Glutamatergic neuron (in vitro differentiated cells): ENCODE measurements around the gene NRCAM. TPM values are rescaled to one million over a fixed set of nuclear protein-coding genes. Genes with fewer than 3 reads are reported as not detected.

Source experiments
- DNase-seq: peaks from one replicate; pipeline ENCODE4 v3.0.0; 2022
- H3K27ac Mint-ChIP-seq: one replicate; pipeline ENCODE4 v1.8.0; 2020; ENCODE audit warnings: mild to moderate bottlenecking, mixed read lengths, inconsistent platforms; ENCODE audit not compliant: unreplicated experiment
- H3K27me3 Mint-ChIP-seq: one replicate; pipeline ENCODE4 v1.8.0; 2020; ENCODE audit warnings: mild to moderate bottlenecking, moderate library complexity, mixed read lengths, inconsistent platforms; ENCODE audit not compliant: unreplicated experiment
- H3K36me3 Mint-ChIP-seq: one replicate; pipeline ENCODE4 v1.8.0; 2020; ENCODE audit warnings: mild to moderate bottlenecking, mixed read lengths, inconsistent platforms; ENCODE audit not compliant: unreplicated experiment
- H3K4me1 Mint-ChIP-seq: one replicate; pipeline ENCODE4 v1.8.0; 2020; ENCODE audit warnings: mild to moderate bottlenecking, low read depth, mixed read lengths, inconsistent platforms; ENCODE audit not compliant: unreplicated experiment
- H3K4me3 Mint-ChIP-seq: one replicate; pipeline ENCODE4 v1.8.0; 2020; ENCODE audit warnings: mild to moderate bottlenecking, mixed read lengths, inconsistent platforms; ENCODE audit not compliant: unreplicated experiment
- H3K9me3 Mint-ChIP-seq: one replicate; pipeline ENCODE4 v1.8.0; 2020; ENCODE audit warnings: mild to moderate bottlenecking, moderate library complexity, mixed read lengths, inconsistent platforms; ENCODE audit not compliant: unreplicated experiment
- total RNA-seq: library from RNA; stranded (reverse); fragmentation: NEBNext Ultra II Directional; extraction: Animal tissue kit (Norgen Biotek cat#: 25700); gene quantifications from one replicate; pipeline ENCODE4 v1.2.1, GENCODE V29; 2021; ENCODE audit not compliant: unreplicated experiment
- TF ChIP-seq, protein P1 (sequence below): fragments of 200-600 bp; sonication (generic); IDR thresholded peaks from one replicate; pipeline ENCODE4 v1.5.0; 2021; ENCODE audit not compliant: partially characterized antibody, unreplicated experiment

The NRCAM gene
- total RNA-seq, 1 donor from 2014 or later = 120 TPM

DNA sequence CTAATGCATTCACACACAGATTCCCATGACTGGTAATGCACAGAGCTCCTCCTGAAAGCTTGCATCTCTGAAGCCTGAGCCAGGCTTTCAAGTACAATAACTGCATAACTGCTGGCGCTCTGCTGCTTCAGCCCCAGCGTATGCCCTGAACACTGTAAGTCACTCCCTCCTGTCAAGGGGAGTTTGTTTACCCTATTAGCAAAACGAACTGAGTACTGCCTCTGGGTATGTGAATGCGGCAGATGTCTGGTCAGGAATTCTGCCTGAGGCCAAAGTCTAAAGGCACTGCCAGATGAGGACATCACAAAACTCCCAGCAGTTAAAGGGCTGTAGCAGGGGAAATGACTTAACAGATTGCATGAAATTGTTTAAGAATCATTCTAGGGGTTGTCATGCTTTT lies 97.7 kb downstream of the NRCAM start:
- Mint-ChIP-seq H3K27ac (peak overlapping the region; percentile 93), H3K36me3 (peaks cover 7% of the 10 kb centered on the region), H3K4me1 (peaks cover 35% of the 10 kb centered on the region), H3K4me3 (peak overlapping the region; percentile 55), H3K9me3 (peaks cover 7% of the 10 kb centered on the region), H3K27me3 (no peaks in the 10 kb centered on the region)
- DNase-seq = peak; percentile 57
- TF ChIP-seq, protein P1, sequence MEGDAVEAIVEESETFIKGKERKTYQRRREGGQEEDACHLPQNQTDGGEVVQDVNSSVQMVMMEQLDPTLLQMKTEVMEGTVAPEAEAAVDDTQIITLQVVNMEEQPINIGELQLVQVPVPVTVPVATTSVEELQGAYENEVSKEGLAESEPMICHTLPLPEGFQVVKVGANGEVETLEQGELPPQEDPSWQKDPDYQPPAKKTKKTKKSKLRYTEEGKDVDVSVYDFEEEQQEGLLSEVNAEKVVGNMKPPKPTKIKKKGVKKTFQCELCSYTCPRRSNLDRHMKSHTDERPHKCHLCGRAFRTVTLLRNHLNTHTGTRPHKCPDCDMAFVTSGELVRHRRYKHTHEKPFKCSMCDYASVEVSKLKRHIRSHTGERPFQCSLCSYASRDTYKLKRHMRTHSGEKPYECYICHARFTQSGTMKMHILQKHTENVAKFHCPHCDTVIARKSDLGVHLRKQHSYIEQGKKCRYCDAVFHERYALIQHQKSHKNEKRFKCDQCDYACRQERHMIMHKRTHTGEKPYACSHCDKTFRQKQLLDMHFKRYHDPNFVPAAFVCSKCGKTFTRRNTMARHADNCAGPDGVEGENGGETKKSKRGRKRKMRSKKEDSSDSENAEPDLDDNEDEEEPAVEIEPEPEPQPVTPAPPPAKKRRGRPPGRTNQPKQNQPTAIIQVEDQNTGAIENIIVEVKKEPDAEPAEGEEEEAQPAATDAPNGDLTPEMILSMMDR = no peak

DNA sequence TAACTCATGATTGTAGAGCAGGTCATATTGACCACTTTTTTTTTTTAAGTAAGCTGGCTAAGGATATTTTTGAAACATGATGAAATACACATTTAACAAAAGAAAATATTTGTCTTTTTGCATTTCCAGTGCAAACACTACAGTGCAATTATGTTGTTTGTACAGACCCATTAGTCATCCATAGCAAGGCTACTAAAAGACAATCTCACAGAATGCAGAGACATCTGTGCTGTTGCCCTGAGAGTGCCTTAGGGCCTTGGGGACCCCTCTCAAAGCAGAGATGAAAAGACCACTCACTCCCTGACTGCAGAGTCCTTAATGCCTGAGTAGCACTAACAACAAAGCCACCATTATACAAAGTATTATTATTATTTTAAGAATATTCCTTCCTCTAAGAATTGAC lies 104.5 kb downstream of the NRCAM start:
- TF ChIP-seq, protein P1 = no peak
- Mint-ChIP-seq H3K9me3 (peaks cover 7% of the 10 kb centered on the region), H3K4me3 (peak overlapping the region; percentile 74), H3K27me3 (peaks cover 3% of the 10 kb centered on the region), H3K36me3 (no peaks in the 10 kb centered on the region), H3K27ac (peak overlapping the region; percentile 97), H3K4me1 (peaks cover 54% of the 10 kb centered on the region)
- peak; percentile 73 for DNase-seq

DNA sequence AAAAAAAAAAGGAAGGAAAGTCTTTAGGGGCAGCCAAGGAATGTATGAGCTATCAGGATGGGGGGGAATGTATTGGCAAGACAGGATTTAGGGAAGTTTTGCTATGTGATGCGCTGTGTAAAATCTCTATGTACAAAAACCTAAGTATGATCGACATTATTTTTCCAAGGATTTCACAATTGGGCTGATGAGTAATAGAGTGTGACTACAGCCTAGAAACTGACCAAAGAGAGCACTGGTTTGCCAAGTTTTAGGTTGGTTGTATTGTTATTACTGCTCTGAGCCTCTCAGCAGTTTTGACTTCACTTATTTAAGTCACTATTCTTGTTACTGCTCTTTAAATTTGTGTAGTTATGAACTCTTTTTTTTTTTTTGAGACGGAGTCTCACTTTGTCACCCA lies 107.3 kb downstream of the NRCAM start:
- no peak overlapping the region for H3K27ac Mint-ChIP-seq
- DNase-seq = no peak

DNA sequence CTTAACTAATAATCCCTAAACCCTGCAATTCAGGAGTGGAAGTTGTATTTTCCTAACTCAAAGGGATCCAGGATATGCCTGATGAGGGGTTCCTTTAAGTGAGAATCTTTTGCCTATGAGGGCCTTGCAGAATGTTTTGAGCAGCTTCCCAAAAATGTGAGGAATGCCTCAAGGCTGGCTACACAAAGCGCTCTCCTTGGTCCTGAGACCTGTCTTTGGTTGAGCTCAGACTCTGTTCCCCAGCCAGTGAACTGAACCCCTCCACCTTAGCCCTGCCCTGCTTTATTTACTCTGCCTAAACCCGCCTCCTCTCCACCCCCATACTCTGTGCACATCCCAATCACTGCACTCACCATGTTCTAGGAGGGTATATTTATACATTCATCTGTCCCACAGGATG lies 108.6 kb downstream of the NRCAM start:
- Mint-ChIP-seq H3K9me3 (peaks cover 6% of the 10 kb centered on the region), H3K27me3 (peaks cover 3% of the 10 kb centered on the region), H3K4me3 (no peak overlapping the region), H3K4me1 (peaks cover 43% of the 10 kb centered on the region), H3K36me3 (no peaks in the 10 kb centered on the region), H3K27ac (no peak overlapping the region)
- no peak for DNase-seq
- TF ChIP-seq, protein P1 = no peak

More for the DNA sequence above, 107.3 kb downstream of the NRCAM start:
- H3K4me3 Mint-ChIP-seq = no peak overlapping the region
- peaks cover 54% of the 10 kb centered on the region for H3K4me1 Mint-ChIP-seq
- TF ChIP-seq, protein P1 = no peak
- H3K27me3 Mint-ChIP-seq = peaks cover 3% of the 10 kb centered on the region
- peaks cover 3% of the 10 kb centered on the region for H3K9me3 Mint-ChIP-seq
- H3K36me3 Mint-ChIP-seq = no peaks in the 10 kb centered on the region

DNA sequence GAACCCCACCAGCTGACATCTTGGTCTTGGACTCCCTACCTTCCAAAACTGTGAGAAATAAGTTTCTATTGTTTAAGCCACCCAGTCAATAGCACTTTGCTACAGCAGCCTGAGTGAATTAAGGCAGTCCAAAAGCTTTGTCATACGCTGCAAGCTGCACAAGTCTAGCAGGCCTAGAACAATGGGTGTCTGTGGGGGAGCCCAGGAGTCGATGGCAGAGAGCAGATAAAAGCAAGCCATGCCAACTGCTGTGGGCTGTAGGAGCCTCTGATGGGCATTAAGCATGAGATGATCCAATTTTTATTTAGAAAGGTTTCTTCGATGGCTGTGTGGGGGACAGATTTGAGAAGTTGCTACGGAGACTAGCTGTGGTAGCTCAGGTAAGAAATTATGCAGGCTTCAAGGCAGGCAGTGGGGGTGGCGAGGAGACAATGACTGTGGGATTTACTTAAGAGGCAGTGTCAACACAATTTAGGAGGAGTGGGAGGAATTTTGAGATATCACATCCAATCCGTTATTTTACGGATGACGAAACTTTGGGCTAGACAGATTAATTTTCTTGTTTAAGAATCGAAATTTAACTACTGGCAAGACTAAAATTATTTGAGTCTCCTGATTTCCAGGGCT lies 110.4 kb downstream of the NRCAM start:
- no peak for DNase-seq
- no peak overlapping the region for H3K4me3 Mint-ChIP-seq

More for the DNA sequence above, 110.4 kb downstream of the NRCAM start:
- Mint-ChIP-seq H3K27ac (no peak overlapping the region), H3K36me3 (no peaks in the 10 kb centered on the region), H3K9me3 (peaks cover 8% of the 10 kb centered on the region), H3K27me3 (peaks cover 3% of the 10 kb centered on the region), H3K4me1 (peaks cover 27% of the 10 kb centered on the region)
- TF ChIP-seq, protein P1 = no peak
